NCI-H146 treated with DMSO at 0.1 percent for 48 hours (cell line): ENCODE results near the gene GTF2IRD1.
"Not testable (repeated sequence)": the region's sequence is repeated elsewhere in the genome, so short reads cannot be mapped to it uniquely, and the experiment has no call there.

Source experiments
- DNase-seq: peaks from one replicate; lab custom pipeline; 2025; ENCODE audit not compliant: unreplicated experiment; lab: John Stamatoyannopoulos, UW

Gene GTF2IRD1

GRCh38 chr7:74453322-74454011 is at the start of gene GTF2IRD1:
Gene GTF2IRD1 (plus strand): TSS chr7:74453906. CDS start chr7:74508081, 54,175 bp downstream.
- peak; percentile 64 for DNase-seq

DNA sequence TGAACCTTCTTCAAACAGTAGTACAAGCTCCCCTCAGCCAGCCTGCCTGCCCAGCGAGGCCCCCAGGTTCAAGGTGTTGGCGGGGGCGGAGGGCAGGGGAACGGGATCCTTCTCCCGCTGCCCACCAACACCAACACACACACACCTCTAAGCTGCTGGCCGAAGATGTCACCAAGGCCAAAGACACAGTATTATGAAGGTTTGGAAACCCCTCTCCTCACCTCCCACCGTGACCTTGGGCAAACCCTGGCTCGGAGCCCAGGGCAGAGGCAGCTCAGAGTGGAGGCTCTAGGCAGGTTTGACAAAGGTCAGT is 49.4 kb upstream of the GTF2IRD1 start:
- DNase-seq: no peak

DNA sequence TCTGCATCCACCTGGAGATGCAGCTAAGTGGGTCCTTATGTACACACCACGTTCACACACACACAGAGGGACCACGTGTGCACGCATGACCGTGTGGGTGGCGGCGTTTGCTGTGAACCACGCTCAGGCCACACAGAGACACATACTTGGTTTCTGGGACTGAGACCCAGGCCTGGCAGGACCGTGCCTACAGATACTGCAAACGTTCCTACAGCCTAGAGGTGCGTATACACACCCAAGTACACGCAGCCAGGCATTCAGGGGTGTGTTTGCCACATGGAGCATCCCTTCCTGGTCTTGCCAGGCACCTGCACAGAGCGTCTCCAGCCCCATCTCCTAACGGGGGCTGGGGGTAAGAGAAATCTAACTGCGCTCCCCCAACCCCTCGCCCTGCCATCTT is 49.0 kb upstream of the GTF2IRD1 start:
- no peak for DNase-seq

DNA sequence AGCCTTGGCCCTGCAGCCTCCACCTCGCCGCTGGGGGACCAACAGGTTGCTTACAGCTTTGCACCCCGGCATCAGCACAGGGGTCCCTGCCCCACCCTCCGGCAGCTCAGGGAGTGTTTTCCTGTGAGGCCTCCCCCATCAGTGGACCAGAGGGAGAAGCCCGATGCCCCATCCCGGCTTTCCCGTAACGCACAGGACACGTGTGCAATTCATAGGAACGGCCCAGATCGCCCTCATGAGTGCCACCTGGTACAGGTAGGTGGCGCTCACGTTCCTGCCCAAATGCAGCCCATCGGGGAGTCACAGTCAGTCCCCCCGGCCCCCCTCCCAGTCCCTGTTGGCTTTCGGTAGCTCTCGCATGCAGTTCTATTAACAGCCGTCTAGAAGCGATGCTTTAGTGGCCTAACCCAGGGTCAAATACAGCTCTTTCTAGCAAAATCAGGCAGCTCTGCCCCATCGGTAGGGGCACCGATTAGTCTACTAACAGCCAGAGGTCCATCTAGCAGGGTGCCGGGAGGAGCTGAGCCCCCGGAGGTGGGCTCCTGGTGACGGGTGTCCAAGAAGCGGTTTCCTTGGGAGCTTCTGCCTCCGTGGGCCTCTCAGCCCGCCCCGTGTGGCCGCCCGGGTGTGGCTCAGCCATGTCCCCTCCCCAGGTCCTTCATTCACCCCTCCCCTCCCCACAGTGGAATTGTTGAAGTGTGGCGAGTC is 48.4 kb upstream of the GTF2IRD1 start:
- DNase-seq: no peak

GRCh38 chr7:74405899-74406512 is 47.7 kb upstream of the GTF2IRD1 start:
- no peak for DNase-seq

GRCh38 chr7:74407958-74408357 is 45.7 kb upstream of the GTF2IRD1 start:
- DNase-seq: no peak

DNA sequence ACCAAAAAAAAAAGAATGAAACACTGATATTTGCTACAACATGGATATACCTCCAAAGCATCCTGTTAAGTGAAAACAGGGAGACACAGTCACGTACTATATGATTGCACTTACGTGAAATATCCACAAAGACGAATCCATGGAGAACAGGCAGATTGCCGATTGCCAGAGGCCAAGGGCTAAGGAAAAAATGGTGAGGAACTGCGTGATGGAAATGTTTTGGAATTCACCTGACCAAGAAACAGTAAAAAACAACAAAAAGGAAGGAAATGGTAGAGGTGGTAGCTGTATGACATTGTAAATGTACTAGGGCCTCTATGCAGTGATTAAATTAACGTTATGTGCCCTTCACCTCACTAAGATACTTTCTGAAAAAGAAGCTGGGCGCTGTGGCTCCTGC is 44.1 kb upstream of the GTF2IRD1 start:
- DNase-seq: no peak

GRCh38 chr7:74410772-74411171 is 42.9 kb upstream of the GTF2IRD1 start:
- no peak for DNase-seq

GRCh38 chr7:74411571-74411970 is 42.1 kb upstream of the GTF2IRD1 start:
- not testable (repeated sequence) for DNase-seq

DNA sequence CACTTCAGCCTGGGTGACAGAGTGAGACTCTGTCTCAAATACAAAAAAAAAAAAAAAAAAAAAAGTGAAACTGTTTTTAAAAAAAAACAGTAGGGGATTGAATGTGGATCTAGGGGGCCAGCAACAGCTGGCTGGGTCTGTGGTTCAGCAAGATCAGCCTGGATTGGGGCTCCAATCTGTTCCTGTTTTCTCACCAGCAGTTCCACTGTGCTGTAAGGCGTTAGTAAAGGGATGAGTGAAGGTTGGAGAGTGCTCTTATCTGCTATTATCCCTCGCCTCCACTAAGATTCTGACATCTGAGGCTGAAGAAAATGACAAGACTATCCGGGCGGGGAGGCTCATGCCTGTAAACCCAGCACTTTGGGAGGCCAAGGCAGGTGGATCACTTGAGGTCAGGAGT is 41.6 kb upstream of the GTF2IRD1 start:
- DNase-seq: no peak

DNA sequence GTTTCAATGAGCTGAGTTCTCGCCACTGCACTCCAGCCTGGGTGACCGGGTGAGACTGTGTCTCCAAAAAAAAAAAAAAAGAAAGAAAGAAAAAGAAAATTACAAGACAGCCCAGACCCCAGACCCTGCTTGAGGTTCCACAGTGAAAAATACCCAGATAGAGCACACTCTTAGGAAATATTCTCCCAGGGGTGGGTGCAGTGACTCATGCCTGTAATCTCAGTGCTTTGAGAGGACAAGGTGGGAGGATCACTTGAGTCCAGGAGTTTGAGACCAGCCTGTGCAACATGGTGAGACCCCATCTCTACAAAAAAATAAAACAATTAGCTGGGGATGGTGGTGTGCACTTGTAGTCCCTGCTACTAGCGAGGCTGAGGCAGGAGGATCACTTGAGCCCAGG is 41.1 kb upstream of the GTF2IRD1 start:
- DNase-seq: no peak

DNA sequence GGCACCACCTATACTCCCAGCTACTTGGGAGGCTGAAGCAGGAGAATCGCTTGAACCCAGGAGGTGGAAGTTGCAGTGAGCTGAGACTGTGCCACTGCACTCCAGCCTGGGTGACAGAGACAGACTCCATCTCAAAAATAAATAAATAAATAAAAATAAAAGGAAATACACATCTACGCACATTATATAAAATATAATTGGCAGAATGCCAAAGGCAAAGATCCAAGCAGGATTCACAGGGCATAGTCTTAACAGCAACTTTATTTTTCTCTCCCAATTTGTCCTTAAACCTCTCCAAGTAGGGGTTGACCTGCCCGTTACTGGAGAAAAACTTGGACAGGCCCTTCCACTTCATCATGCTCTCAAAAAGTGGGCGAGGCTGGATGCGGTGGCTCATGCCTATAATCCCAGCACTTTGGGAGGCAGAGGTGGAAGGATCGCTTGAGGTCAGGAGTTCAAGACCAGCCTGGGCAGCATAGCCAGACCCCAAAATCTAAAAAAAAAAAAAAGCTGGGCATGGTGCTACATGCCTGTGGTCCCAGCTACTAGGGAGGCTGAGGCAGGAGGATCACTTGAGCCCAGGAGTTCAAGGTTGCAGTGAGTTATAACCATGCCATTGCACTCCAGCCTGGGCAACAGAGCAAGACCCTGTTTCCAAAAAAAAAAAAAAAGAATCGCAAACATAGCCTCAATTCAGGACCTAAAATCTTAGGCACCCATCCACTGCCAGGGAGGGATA is 38.9 kb upstream of the GTF2IRD1 start:
- DNase-seq: not testable (repeated sequence)

- peak; percentile 8 for DNase-seq
These were observed 36.2 kb upstream of the GTF2IRD1 start for GRCh38 chr7:74417419-74417971.

DNA sequence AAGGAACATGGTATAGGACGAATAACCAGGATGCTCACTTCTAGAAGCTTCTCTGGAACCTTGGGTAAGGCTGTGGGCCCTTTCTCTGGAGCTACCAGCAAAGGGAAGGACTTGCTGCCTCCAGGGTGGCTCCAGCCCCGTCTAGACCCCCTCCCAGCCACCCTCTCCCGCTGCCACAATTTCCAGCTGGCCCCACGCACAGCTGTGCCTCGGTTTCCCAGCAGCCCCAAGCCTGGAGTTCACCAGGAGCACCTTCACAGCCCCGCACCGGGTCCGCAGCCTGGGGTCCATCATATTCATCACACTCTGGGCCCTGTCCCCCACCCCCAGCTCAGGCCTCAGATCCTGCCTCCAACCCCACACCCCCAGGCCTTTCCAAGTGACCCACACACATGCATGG is 35.6 kb upstream of the GTF2IRD1 start:
- DNase-seq: no peak

GRCh38 chr7:74418538-74418937 is 35.2 kb upstream of the GTF2IRD1 start:
- DNase-seq: no peak

DNA sequence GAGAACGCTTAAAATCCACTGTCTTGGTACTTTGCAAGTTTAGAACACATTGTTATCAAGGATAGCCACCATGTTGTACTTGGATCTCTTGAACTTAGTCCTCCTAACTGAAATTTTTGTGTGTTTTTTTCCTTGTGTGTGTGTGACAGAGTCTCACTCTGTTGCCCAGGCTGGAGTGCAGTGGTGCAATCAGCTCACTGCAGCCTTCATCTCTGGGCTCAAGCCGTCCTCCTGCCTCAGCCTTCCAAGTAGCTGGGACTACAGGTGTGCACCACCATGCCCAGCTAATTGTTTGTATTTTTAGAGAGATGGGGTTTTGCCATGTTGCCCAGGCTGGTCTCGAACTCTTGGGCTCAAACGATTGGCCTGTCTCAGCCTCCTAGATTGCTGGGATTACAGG is 34.5 kb upstream of the GTF2IRD1 start:
- DNase-seq: not testable (repeated sequence)

DNA sequence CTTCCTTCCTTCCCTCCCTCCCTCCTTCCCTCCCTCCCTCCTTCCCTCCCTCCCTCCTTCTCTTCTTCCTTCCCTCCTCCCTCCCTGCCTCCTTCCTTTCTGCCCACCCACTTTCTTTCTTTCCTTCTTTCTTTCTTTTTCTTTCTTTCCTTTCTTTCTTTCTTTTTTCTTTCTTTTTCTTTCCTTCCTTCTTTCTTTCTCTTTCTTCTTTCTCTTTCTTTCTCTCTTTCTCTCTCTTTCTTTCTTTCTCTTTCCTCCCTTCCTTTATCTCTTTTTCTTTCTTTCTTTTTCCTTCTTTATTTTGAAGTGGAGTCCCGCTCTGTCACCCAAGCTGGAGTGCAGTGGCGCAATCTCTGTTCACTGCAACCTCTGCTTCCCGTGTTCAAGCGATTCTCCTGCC is 33.7 kb upstream of the GTF2IRD1 start:
- no peak for DNase-seq

GRCh38 chr7:74424291-74424880 is 29.3 kb upstream of the GTF2IRD1 start:
- no peak for DNase-seq

- no peak for DNase-seq
These were observed 25.7 kb upstream of the GTF2IRD1 start for GRCh38 chr7:74428023-74428422.

DNA sequence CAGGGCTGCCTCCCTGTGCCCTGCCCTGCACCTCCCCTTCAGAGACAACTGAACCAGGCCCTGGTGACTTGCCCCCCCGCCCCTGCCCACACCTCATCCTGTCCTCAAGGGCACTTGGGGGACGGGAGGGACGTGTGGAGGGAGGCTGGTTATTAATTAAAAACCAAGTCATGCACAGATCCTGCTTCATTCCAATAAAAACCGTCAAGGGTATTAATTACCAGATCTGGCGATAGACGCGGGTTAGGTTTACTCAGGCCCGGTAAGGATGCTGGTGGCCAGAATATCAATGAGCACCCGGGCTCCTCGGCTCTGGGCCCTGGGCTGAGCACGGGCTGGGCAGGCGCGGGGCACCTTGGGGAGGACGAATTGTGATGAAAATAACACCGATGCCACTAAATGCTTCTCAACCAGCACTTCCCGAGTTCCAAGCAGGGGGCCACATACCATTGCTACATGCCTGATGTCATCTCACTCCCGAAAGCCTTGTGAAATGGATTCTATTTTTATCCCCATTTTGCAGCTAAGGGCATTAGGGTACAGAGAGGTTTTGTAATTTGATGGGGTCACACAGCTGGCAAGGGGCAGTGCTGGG is 24.5 kb upstream of the GTF2IRD1 start:
- no peak for DNase-seq

GRCh38 chr7:74430409-74430808 is 23.3 kb upstream of the GTF2IRD1 start:
- DNase-seq: not testable (repeated sequence)
